Epidermal melanocyte (primary cell): ENCODE results near the gene CKS2.

Experiments
- DNase-seq: peaks from one replicate; pipeline ENCODE4 v3.0.0; 2011; ENCODE audit warnings: low spot score; ENCODE audit not compliant: insufficient read length

Gene CKS2

GRCh38 chr9:89363921-89364665 is 53.1 kb downstream of the CKS2 start:
- DNase-seq = no peak

DNA sequence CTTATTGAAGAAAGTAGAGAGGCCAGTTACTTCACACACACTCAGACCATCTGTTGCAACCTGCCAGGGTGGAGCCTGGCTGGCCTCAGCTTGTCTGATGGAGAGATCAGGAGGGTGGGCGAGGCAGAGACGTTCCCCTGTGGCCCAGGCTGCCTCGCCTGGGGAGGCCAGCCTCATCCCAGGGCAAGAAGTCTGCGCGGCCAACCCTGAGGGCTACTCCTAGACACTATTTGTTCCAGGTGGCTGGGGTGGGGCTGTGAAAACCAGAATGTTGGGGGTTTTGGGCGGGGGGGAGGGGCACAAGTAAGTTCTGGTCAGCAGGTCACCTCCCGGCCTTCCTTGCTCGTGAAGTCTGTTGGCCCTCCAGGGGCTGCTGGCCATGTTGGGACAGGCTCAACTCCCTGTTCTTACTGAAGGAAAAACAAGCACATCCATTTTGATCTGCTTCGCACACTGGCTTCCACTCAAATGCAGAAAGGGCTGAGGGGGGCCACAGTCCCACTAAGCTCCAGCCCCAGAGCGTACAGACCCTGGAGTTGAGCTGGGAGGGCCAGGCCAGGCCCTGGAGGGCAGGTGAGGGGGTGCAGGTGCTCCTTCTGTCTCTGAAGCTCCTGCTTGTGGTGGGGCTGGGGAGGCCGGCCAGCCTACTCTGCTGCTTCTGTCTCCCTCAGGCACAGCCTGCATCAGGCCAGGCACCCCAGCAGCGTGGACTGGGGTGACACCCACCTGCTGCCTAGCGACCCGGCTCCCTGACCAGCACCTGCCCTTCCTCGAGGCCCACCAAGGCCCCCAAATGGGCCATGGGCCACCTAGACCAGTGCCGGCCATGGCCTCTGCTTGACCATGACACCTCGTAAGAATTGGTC is 53.9 kb downstream of the CKS2 start:
- no peak for DNase-seq

DNA sequence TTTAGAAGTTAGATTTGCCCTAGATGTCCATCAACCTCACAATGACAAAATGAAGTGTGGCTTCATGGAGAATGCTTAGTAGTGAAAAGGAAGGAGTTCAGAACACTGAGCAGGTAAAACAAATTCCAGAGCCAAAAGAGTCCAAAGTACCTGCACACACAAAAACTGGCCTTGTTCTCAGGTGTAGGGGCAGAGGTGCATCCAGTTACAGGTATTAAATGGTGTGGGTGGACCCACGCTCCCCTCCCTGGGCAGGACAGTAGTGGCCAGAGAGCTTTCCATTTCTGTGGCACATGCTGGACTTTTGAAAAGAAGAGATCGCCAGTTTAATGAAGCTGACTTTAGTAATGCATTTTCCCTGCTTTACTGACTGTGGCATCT is 54.5 kb downstream of the CKS2 start:
- no peak for DNase-seq
